Lower lobe of right lung (tissue), 2 donors: ENCODE measurements around the gene DYDC2. TPM values are rescaled to one million over a fixed set of nuclear protein-coding genes. Genes with fewer than 3 reads are reported as not detected.
A peak's percentile ranks its signal among the peaks of the same experiment; 100 is the strongest.
"Not testable (repeated sequence)": the region's sequence is repeated elsewhere in the genome, so short reads cannot be mapped to it uniquely, and the experiment has no call there.

Experiments
- ATAC-seq, 2 donors: fragments of 200-7000 bp; cut with Tn5 transposase; one replicate each; pipeline ENCODE4 v1.9.1; 2020 to 2022; ENCODE audit warnings: mild to moderate bottlenecking in 2 of 2, moderate library complexity in 2 of 2
- DNase-seq: peaks from one replicate; pipeline ENCODE4 v3.0.0-alpha.2; 2020
- H3K27ac ChIP-seq: fragments of 200-600 bp; one replicate; pipeline ENCODE4 v1.8.0; 2022
- H3K27me3 ChIP-seq: fragments of 200-600 bp; one replicate; pipeline ENCODE4 v1.8.0; 2022; ENCODE audit warnings: low read depth
- H3K36me3 ChIP-seq: fragments of 200-600 bp; one replicate; pipeline ENCODE4 v1.8.0; 2022; ENCODE audit warnings: mild to moderate bottlenecking
- H3K4me1 ChIP-seq: fragments of 200-600 bp; one replicate; pipeline ENCODE4 v1.8.0; 2022
- H3K4me3 ChIP-seq: fragments of 200-600 bp; one replicate; pipeline ENCODE4 v1.8.0; 2022; ENCODE audit warnings: mild to moderate bottlenecking
- H3K9me3 ChIP-seq: fragments of 200-600 bp; one replicate; pipeline ENCODE4 v1.8.0; 2022
- CTCF ChIP-seq: fragments of 200-600 bp; IDR thresholded peaks from one replicate; pipeline ENCODE4 v1.8.0; 2022; ENCODE audit warnings: antibody characterized with exemption, mild to moderate bottlenecking
- intact Hi-C: fragments of 100-400 bp; cut with DNase I; formaldehyde crosslinking; loops from one replicate; pipeline ENCODE4 v1.11.0; 2022
- total RNA-seq: library from RNA; stranded (reverse); fragmentation: NEBNext Ultra II Directional; extraction: Animal tissue kit (Norgen Biotek cat#: 25700); gene quantifications from one replicate; pipeline ENCODE4 v1.2.1, GENCODE V29; 2021
- donor health status: DM: no; HTN: yes; CAD: no; lungs with severe emphysema.

DYDC2 gene
- total RNA-seq, 1 donor from 2014 or later: 4.2 TPM

- TF ChIP-seq CTCF: no peak
- H3K36me3 ChIP-seq: no peaks in the 10 kb centered on the region
- H3K27me3 ChIP-seq: peaks cover 11% of the 10 kb centered on the region
- no peak for DNase-seq
- H3K4me3 ChIP-seq: no peak overlapping the region
- H3K9me3 ChIP-seq: no peaks in the 10 kb centered on the region
- ATAC-seq: no peak
- peaks cover under 1% of the 10 kb centered on the region for H3K4me1 ChIP-seq
- no peak overlapping the region for H3K27ac ChIP-seq
- intact Hi-C loops: no loop called here
Measured at GRCh38 chr10:80351220-80351619, 5.4 kb upstream of the DYDC2 start.

- intact Hi-C loops: no loop called here
- TF ChIP-seq CTCF: no peak
- no peaks in the 10 kb centered on the region for H3K36me3 ChIP-seq
- peak overlapping the region; percentile 40 for H3K4me3 ChIP-seq
- peak; percentile 42 to 57 for ATAC-seq
- DNase-seq: no peak
- peaks cover 6% of the 10 kb centered on the region for H3K4me1 ChIP-seq
- no peaks in the 10 kb centered on the region for H3K9me3 ChIP-seq
- H3K27me3 ChIP-seq: peaks cover 18% of the 10 kb centered on the region
- H3K27ac ChIP-seq: no peak overlapping the region
Measured at GRCh38 chr10:80356989-80357850, 639 bp downstream of the DYDC2 start.

GRCh38 chr10:80357851-80358125 lies 1.2 kb downstream of the DYDC2 start:
- no peak for TF ChIP-seq CTCF
- ATAC-seq: no peak
- no peak for DNase-seq
- Histone ChIP-seq H3K4me3 (no peak overlapping the region), H3K4me1 (peaks cover 6% of the 10 kb centered on the region), H3K9me3 (no peaks in the 10 kb centered on the region), H3K27ac (no peak overlapping the region), H3K27me3 (peaks cover 18% of the 10 kb centered on the region), H3K36me3 (no peaks in the 10 kb centered on the region)
- intact Hi-C loops: no loop called here

- H3K4me3 ChIP-seq, H3K27ac ChIP-seq, H3K4me1 ChIP-seq, H3K36me3 ChIP-seq, ATAC-seq, DNase-seq, H3K9me3 ChIP-seq, intact Hi-C loops: not testable (repeated sequence)
- H3K27me3 ChIP-seq: peaks cover 14% of the 10 kb centered on the region
Measured at GRCh38 chr10:80358925-80359324, 2.3 kb downstream of the DYDC2 start.

GRCh38 chr10:80359644-80360043 lies 3.1 kb downstream of the DYDC2 start:
- TF ChIP-seq CTCF: no peak
- Histone ChIP-seq H3K27me3 (peaks cover 14% of the 10 kb centered on the region), H3K9me3 (no peaks in the 10 kb centered on the region), H3K4me3 (no peak overlapping the region), H3K4me1 (peaks cover 6% of the 10 kb centered on the region), H3K36me3 (no peaks in the 10 kb centered on the region), H3K27ac (no peak overlapping the region)
- intact Hi-C loops: no loop called here
- ATAC-seq (no peak), DNase-seq (no peak)

GRCh38 chr10:80365510-80365909 lies 8.9 kb downstream of the DYDC2 start:
- no peak for ATAC-seq
- peaks cover 10% of the 10 kb centered on the region for H3K9me3 ChIP-seq

More at GRCh38 chr10:80365510-80365909, 8.9 kb downstream of the DYDC2 start:
- DNase-seq: no peak
- H3K4me3 ChIP-seq: no peak overlapping the region
- H3K36me3 ChIP-seq: no peaks in the 10 kb centered on the region
- H3K27me3 ChIP-seq: no peaks in the 10 kb centered on the region
- intact Hi-C loops: no loop called here
- no peak for TF ChIP-seq CTCF
- no peak overlapping the region for H3K27ac ChIP-seq
- no peaks in the 10 kb centered on the region for H3K4me1 ChIP-seq
